Gastrocnemius medialis (tissue), 4 donors: Measurements from ENCODE around the gene TMTC2. TPM values are rescaled to one million over a fixed set of nuclear protein-coding genes. Genes with fewer than 3 reads are reported as not detected.
"Not testable (repeated sequence)": the region's sequence is repeated elsewhere in the genome, so short reads cannot be mapped to it uniquely, and the experiment has no call there.

ENCODE experiments used
- ATAC-seq, 2 donors: fragments of 150-250 bp; one replicate each; pipeline ENCODE4 v1.9.1; 2016
- DNase-seq, 2 donors: peaks; one replicate each; pipeline ENCODE4 v3.0.0-alpha.2; 2019
- H3K27ac ChIP-seq, 4 donors: fragments of 200-600 bp; sonication (generic); 1 replicate in 1 of 4; 2 replicates in 3 of 4; pipeline ENCODE4 v1.5.1; 2016 to 2018; ENCODE audit warnings: mild to moderate bottlenecking in 2 of 4, moderate library complexity in 1 of 4
- H3K27me3 ChIP-seq, 3 donors: fragments of 200-600 bp; sonication (generic) in 2 of 3; 1 replicate in 1 of 3; 2 replicates in 2 of 3; pipeline versions ENCODE4 v1.5.1 to v1.6.0; 2016 to 2019; ENCODE audit warnings: mild to moderate bottlenecking in 1 of 3, moderate library complexity in 1 of 3
- H3K36me3 ChIP-seq, 2 donors: fragments of 200-600 bp; sonication (generic) in 1 of 2; one replicate each; pipeline ENCODE4 v1.5.1; 2017 to 2018
- H3K4me1 ChIP-seq, 2 donors: fragments of 200-600 bp; sonication (generic) in 1 of 2; one replicate each; pipeline ENCODE4 v1.5.1; 2016 to 2017; ENCODE audit warnings: mild to moderate bottlenecking in 2 of 2
- H3K4me3 ChIP-seq, 4 donors: fragments of 200-600 bp; sonication (generic) in 3 of 4; 1 replicate in 1 of 4; 2 replicates in 3 of 4; pipeline ENCODE4 v1.5.1; 2016 to 2019; ENCODE audit warnings: mild to moderate bottlenecking in 2 of 4
- H3K9me3 ChIP-seq, 3 donors: fragments of 200-600 bp; sonication (generic) in 2 of 3; 1 replicate in 1 of 3; 2 replicates in 2 of 3; pipeline ENCODE4 v1.5.1; 2016 to 2019
- POLR2A ChIP-seq, 2 donors: fragments of 450-650 bp; IDR thresholded peaks; one replicate each; pipeline ENCODE4 v1.6.1; 2017; ENCODE audit warnings: antibody characterized with exemption in 2 of 2, mild to moderate bottlenecking in 2 of 2, moderate library complexity in 2 of 2
- in situ Hi-C, 4 donors: fragments of 200-750 bp; cut with MboI; loops; one replicate each; pipeline versions ENCODE4 v1.15.0 to v1.8.0; 2017; ENCODE audit warnings: low sequenced_read_pairs in 4 of 4
- intact Hi-C: fragments of 100-400 bp; cut with DNase I; formaldehyde crosslinking; loops from one replicate; pipeline ENCODE4 v1.15.1; 2023; ENCODE audit warnings: low total_unique reads
- total RNA-seq, 4 donors: library from RNA; depleted of rRNA; stranded (reverse); fragments of >200 nt; gene quantifications; one replicate each; pipeline versions ENCODE4 v1.1.0 to v1.2.3, GENCODE V29; 2016
- TF ChIP-seq, protein P1 (sequence below), 5 experiments: fragments of 450-650 bp in 3 of 5; fragments of 200-600 bp in 2 of 5; sonication (generic) in 2 of 5; IDR thresholded peaks in 4 of 5; conservative IDR thresholded peaks in 1 of 5; 1 replicate in 4 of 5; 2 replicates in 1 of 5; pipeline ENCODE4 v1.5.1; 2016 to 2019; ENCODE audit warnings: antibody characterized with exemption in 5 of 5, mild to moderate bottlenecking in 3 of 5, moderate library complexity in 3 of 5

The TMTC2 gene
- total RNA-seq, 4 donors from 2014 or later, result 1.6 to 2.5 (median 1.9) TPM

DNA sequence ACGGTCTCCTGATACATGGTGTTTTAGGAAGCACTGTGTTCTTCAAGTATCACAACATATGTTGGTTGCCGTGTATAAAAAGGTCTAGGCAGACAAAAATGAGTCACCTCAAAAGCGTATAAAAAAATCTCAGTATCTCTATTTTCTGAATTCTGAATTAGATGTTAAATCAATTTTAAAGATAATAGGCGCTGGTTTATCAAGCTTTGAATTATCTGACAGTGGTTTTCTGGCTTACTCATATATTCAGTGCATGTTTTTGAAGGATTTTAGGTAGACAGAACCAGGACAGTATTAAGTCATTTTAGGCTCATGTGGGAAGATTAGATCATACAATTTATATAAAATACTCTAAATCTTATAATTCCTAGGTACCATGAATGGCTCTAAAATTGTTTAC lies 110.8 kb downstream of the TMTC2 start:
- Histone ChIP-seq H3K4me3 (no peak overlapping the region), H3K9me3 (no peaks in the 10 kb centered on the region), H3K27me3 (no peaks in the 10 kb centered on the region), H3K27ac (no peak overlapping the region), H3K4me1 (no peaks in the 10 kb centered on the region), H3K36me3 (no peaks in the 10 kb centered on the region)
- in situ Hi-C loops, result no loop called here
- no peak for TF ChIP-seq POLR2A (IDR thresholded peaks at IDR 0.05)
- TF ChIP-seq, protein P1, sequence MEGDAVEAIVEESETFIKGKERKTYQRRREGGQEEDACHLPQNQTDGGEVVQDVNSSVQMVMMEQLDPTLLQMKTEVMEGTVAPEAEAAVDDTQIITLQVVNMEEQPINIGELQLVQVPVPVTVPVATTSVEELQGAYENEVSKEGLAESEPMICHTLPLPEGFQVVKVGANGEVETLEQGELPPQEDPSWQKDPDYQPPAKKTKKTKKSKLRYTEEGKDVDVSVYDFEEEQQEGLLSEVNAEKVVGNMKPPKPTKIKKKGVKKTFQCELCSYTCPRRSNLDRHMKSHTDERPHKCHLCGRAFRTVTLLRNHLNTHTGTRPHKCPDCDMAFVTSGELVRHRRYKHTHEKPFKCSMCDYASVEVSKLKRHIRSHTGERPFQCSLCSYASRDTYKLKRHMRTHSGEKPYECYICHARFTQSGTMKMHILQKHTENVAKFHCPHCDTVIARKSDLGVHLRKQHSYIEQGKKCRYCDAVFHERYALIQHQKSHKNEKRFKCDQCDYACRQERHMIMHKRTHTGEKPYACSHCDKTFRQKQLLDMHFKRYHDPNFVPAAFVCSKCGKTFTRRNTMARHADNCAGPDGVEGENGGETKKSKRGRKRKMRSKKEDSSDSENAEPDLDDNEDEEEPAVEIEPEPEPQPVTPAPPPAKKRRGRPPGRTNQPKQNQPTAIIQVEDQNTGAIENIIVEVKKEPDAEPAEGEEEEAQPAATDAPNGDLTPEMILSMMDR (IDR thresholded peaks at IDR 0.05 in 4 of 5, conservative IDR thresholded peaks at IDR 0.05 in 1 of 5), result no peak
- ATAC-seq (no peak), DNase-seq (no peak)
- intact Hi-C loops, result no loop called here

DNA sequence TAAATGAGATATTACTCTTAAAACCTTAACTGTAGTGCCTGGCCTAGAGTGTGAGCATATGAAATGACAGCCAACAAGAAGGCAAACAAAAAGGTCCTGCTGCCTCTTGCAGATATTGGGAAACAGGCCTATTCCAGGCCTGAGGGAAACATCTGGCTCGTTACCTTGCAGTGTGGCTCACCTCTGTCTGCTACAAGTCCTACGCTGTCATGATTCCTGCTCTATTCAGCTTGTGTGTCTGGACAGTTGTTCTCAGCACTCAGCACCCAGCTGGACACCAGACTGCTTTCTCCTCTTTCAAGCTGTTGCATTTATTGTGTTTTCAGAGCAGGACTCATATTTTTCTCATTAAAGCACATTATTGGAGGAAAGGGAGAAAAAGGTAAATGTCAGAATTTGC lies 113.5 kb downstream of the TMTC2 start:
- TF ChIP-seq POLR2A (IDR thresholded peaks at IDR 0.05), result no peak
- TF ChIP-seq, protein P1 (IDR thresholded peaks at IDR 0.05 in 4 of 5, conservative IDR thresholded peaks at IDR 0.05 in 1 of 5), result no peak
- no peak for ATAC-seq
- Histone ChIP-seq H3K36me3 (no peaks in the 10 kb centered on the region), H3K4me1 (no peaks in the 10 kb centered on the region), H3K9me3 (no peaks in the 10 kb centered on the region), H3K27ac (no peak overlapping the region), H3K27me3 (no peaks in the 10 kb centered on the region), H3K4me3 (no peak overlapping the region)
- no peak for DNase-seq
- intact Hi-C loops (no loop called here), in situ Hi-C loops (no loop called here)

DNA sequence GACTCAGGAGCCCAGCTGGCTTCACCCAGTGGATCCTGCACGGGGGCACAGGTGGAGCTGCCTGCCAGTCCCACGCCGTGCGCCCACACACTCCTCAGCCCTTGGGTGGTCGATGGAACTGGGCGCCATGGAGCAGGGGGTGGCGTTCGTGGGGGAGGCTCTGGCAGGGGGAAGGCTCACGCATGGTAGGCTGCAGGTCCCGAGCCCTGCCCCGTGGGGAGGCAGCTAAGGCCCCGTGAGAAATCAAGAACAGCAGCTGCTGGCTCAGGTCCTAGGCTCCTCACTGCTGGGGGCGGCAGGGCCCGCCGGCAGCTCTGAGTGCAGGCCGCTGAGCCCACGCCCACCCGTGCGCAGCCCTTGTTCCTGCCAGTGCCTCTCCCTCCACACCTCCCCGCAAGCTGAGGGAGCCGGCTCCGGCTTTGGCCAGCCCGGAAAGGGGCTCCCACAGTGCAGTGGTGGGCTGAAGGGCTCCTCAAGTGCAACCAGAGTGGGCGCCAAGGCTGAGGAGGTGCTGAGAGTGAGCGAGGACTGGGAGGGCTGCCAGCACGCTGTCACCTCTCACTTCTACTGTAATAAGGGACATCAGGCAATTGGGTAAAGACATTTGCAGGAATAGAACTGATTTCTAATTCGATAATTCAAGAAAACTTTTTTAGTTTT lies 115.4 kb downstream of the TMTC2 start:
- intact Hi-C loops, result no loop called here
- TF ChIP-seq POLR2A (IDR thresholded peaks at IDR 0.05), result no peak
- TF ChIP-seq, protein P1 (IDR thresholded peaks at IDR 0.05 in 4 of 5, conservative IDR thresholded peaks at IDR 0.05 in 1 of 5), result no peak
- in situ Hi-C loops, result no loop called here

DNA sequence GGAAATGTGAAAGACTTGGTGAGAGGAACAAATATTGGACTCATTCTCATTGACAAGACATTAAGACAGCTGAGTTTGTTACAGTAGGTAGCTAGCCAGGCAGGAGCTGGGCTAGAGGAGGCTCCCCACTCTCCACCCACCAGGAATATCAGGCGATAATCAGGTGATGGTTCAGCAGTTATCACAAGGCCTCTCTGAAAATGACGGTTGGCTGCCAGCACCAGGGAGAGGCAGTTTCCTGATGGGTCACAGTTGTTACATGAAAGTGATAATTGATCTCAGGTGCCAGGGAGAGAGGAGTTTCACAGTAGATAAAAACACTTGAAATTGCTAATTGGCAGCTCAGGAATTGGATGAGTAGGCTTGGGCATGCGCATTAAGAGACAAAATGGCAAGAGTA lies 116.5 kb downstream of the TMTC2 start:
- TF ChIP-seq, protein P1 (IDR thresholded peaks at IDR 0.05 in 4 of 5, conservative IDR thresholded peaks at IDR 0.05 in 1 of 5), result no peak
- no peak for TF ChIP-seq POLR2A (IDR thresholded peaks at IDR 0.05)
- Histone ChIP-seq H3K27ac (no peak overlapping the region), H3K9me3 (no peaks in the 10 kb centered on the region), H3K4me3 (no peak overlapping the region), H3K4me1 (no peaks in the 10 kb centered on the region), H3K27me3 (no peaks in the 10 kb centered on the region), H3K36me3 (no peaks in the 10 kb centered on the region)
- intact Hi-C loops (no loop called here), in situ Hi-C loops (no loop called here)
- DNase-seq (no peak), ATAC-seq (no peak)

More for the DNA sequence above, 115.4 kb downstream of the TMTC2 start:
- no peak for ATAC-seq
- no peak for DNase-seq
- Histone ChIP-seq H3K9me3 (no peaks in the 10 kb centered on the region), H3K36me3 (no peaks in the 10 kb centered on the region), H3K4me3 (no peak overlapping the region), H3K27me3 (no peaks in the 10 kb centered on the region), H3K27ac (no peak overlapping the region), H3K4me1 (no peaks in the 10 kb centered on the region)

DNA sequence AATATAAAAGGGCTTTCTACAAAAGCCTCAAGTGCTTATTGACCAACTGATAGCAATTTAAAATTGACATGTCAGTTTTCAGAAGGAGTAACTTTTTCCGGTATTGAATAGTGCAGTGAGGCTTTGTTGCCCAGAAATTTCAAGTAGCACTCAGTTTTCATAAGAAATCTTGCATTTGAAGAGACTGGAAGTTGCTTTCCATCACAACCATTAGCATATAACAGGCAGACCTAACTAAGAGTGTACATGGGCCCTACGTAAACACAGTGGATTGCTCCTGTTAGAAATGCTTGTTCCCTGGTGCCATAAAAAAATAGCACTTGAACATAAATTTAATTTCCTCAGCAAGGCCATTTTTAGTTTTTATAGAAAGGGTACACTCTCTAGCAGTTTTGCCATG lies 117.9 kb downstream of the TMTC2 start:
- Histone ChIP-seq H3K9me3 (no peaks in the 10 kb centered on the region), H3K36me3 (no peaks in the 10 kb centered on the region), H3K27ac (no peak overlapping the region), H3K4me3 (no peak overlapping the region), H3K4me1 (no peaks in the 10 kb centered on the region), H3K27me3 (no peaks in the 10 kb centered on the region)
- in situ Hi-C loops, result no loop called here
- ATAC-seq, result no peak
- DNase-seq, result no peak
- intact Hi-C loops, result no loop called here
- TF ChIP-seq, protein P1 (IDR thresholded peaks at IDR 0.05 in 4 of 5, conservative IDR thresholded peaks at IDR 0.05 in 1 of 5), result no peak
- TF ChIP-seq POLR2A (IDR thresholded peaks at IDR 0.05), result no peak

DNA sequence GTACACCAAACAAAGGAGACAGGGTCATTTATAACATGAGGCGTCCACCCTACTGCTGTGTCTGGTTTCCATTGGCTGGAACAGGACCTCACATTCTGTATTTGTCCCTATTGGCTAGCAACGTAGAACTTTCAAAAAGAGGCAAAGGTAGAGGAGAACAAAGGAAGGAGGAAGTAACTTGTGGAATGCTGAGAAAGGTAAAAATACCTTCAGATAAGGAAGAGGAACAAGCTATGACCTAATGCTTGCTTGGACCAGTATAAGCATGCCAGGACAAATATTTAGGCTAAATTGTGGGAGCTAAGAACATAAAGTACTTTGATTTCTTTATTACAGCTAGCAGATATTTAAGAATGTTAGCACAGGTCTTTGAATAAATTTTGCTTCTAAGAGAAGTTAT lies 118.3 kb downstream of the TMTC2 start:
- H3K9me3 ChIP-seq, H3K27me3 ChIP-seq, H3K27ac ChIP-seq, DNase-seq, H3K4me1 ChIP-seq, intact Hi-C loops, ATAC-seq, H3K4me3 ChIP-seq, in situ Hi-C loops, H3K36me3 ChIP-seq: not testable (repeated sequence)
